ENCODE measurements around the gene ATOH8.
"Not testable (repeated sequence)": the region's sequence is repeated elsewhere in the genome, so short reads cannot be mapped to it uniquely, and the experiment has no call there.

The ATOH8 gene

GRCh38 chr2:85828725-85829124 is 74.9 kb downstream of the ATOH8 start:
- no peak for DNase-seq (ENCODE audit: low spot score)

GRCh38 chr2:85829394-85829793 is 75.6 kb downstream of the ATOH8 start:
- DNase-seq (ENCODE audit: low spot score), result not testable (repeated sequence)

GRCh38 chr2:85830645-85831044 is 76.9 kb downstream of the ATOH8 start:
- no peak for DNase-seq (ENCODE audit: low spot score)

GRCh38 chr2:85831735-85832134 is 77.9 kb downstream of the ATOH8 start:
- no peak for DNase-seq (ENCODE audit: low spot score)

- DNase-seq (ENCODE audit: low spot score), result no peak
These were observed 80.7 kb downstream of the ATOH8 start for GRCh38 chr2:85834466-85834865.

Measured in kidney tubule cell (primary cell).